Retina (tissue), 1 donor: Measurements from ENCODE around the gene EMID1.
"Not testable (repeated sequence)": the region's sequence is repeated elsewhere in the genome, so short reads cannot be mapped to it uniquely, and the experiment has no call there.

Experiments used
- DNase-seq: peaks from one replicate; pipeline ENCODE4 v3.0.0-alpha.2; 2016

EMID1 gene

GRCh38 chr22:29211466-29211865 lies 5.8 kb downstream of the EMID1 start:
- no peak for DNase-seq

GRCh38 chr22:29212743-29213142 lies 7.0 kb downstream of the EMID1 start:
- no peak for DNase-seq

GRCh38 chr22:29213493-29213892 lies 7.8 kb downstream of the EMID1 start:
- no peak for DNase-seq

GRCh38 chr22:29214232-29214631 lies 8.5 kb downstream of the EMID1 start:
- no peak for DNase-seq

GRCh38 chr22:29215012-29215860 lies 9.5 kb downstream of the EMID1 start:
- no peak for DNase-seq

GRCh38 chr22:29216011-29216872 lies 10.5 kb downstream of the EMID1 start:
- DNase-seq = no peak

GRCh38 chr22:29216873-29217666 lies 11.4 kb downstream of the EMID1 start:
- no peak for DNase-seq

- no peak for DNase-seq
Measured at GRCh38 chr22:29217827-29218757, 12.4 kb downstream of the EMID1 start.

- no peak for DNase-seq
Measured at GRCh38 chr22:29218758-29219408, 13.2 kb downstream of the EMID1 start.

- not testable (repeated sequence) for DNase-seq
Measured at GRCh38 chr22:29219409-29219782, 13.7 kb downstream of the EMID1 start.

- no peak for DNase-seq
Measured at GRCh38 chr22:29219881-29220670, 14.4 kb downstream of the EMID1 start.

- DNase-seq = no peak
Measured at GRCh38 chr22:29224121-29224858, 18.6 kb downstream of the EMID1 start.

GRCh38 chr22:29224859-29225410 lies 19.2 kb downstream of the EMID1 start:
- no peak for DNase-seq

- peak; percentile 31 for DNase-seq
Measured at GRCh38 chr22:29225422-29226090, 19.9 kb downstream of the EMID1 start.

GRCh38 chr22:29226351-29226981 lies 20.8 kb downstream of the EMID1 start:
- DNase-seq = no peak

- DNase-seq = no peak
Measured at GRCh38 chr22:29230972-29231875, 25.5 kb downstream of the EMID1 start.
